ENCODE results near the gene STC2.

STC2 gene

GRCh38 chr5:173311818-173312585 is 16.2 kb downstream of the STC2 start:
- DNase-seq: no peak

GRCh38 chr5:173310861-173311785 is 17.1 kb downstream of the STC2 start:
- DNase-seq: no peak

GRCh38 chr5:173310218-173310769 is 17.9 kb downstream of the STC2 start:
- no peak for DNase-seq

DNA sequence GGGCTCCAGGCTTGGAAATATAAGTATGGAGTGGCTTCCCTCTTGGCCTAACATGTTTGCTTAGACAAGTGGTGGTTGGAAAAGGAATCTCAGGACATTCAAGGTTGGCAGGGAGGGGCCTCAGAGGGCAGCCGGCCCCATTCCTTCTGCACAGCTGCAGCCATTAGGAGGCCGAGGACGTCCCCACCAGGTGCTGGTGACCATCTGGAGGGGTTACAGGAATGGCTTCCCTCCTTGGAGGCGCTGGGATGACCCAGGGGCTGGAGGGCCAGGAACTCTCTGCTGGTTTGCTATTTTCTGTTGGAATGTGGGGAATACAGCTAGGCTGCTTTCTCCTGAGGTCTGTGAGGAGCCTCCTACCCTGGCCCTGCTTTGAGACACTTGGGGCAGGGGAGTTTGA is 18.5 kb downstream of the STC2 start:
- no peak for DNase-seq

DNA sequence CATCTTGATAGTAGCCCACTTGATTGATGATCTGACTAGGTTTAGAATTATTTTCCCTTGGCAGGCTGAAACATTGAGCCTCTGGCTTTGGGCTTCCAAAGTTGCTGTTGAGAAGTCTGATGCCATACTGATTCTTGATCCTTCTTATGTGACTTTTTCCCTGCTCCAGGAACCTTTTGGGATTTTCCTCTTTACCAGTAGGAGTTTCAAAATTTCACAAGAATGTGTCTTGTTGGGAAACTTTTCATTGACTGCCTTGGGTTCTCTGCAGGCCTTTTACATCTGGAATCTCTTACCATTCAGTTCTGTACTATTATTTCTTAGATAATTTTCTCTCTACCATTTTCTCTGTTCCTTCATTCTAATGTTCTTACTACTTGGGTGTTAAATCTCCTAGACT is 20.0 kb downstream of the STC2 start:
- DNase-seq: no peak

DNA sequence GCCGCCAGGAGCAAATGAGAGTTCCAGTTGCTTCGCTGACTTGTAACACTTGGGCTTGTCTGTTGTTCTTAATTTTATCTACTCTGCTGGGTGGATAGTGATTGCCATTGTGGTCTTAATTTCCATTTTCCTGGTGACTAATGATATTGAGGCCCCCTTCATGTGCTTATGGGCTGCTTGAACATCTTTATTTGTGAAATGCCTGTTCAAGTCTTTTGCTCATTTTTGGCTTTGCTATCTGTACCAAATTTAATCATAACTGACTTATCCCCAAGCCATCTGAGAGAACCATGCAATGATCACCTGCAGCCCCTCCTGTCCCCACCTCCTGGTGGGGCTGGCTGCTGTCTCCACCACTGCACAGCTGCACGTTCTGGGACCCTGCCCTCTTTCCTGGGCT is 20.5 kb downstream of the STC2 start:
- DNase-seq: no peak

GRCh38 chr5:173306695-173307094 is 21.5 kb downstream of the STC2 start:
- DNase-seq: no peak

DNA sequence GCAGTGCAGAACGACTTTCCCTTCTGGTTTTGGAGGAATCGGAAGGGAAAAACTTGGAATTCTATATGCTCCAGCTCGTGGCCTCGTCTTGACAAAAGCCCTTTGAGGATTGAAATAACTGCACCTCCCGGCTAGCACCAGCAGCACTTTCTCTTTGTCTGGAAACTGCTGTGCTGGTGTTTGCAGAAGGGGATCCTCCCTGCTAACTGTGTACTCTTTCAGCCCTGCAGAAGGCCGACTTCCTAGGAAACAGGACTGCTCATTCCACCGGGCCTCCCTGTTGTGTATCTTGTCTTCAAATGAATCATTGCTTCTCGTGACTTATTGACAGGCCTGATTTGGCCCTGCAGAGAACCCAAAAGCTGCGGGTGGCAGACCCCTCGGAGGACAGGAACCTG is 23.6 kb downstream of the STC2 start:
- DNase-seq: no peak

DNA sequence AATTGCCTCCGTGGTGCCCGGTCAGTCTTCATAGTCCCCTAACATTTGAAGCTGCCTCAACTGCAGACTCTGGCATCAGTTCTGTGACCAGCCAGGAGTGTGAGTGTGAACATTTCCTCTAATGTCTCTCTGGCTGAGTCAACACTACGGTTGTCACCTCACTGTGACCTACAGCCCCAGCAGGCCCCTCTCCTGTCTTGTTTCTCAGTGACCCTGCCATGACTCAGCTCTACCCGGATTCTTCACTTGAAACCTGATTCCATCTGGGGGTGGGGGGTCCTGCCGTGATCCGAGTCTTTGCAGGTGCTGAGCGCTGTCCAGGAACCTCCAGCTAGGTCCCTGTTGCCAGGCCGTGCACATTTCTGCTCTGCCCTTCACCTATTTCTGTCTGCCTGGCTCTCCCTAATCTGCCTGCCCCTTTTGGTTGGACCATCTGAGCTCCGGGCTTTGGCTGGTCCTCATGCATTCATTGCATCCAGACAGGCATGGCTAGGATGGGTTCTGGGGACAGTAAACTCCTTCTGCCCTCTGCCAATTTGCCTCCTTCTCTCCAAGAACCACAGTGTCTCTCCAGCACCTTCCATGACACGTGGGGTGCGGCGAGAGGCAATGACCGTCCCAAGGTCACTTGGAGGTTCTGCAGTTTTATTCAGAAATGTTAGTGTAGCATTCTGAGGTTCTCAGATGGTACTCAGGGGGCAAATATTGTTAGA is 24.2 kb downstream of the STC2 start:
- DNase-seq: no peak

- no peak for DNase-seq
Observed at GRCh38 chr5:173302546-173303155, 25.6 kb downstream of the STC2 start.

- no peak for DNase-seq
Observed at GRCh38 chr5:173301695-173302545, 26.3 kb downstream of the STC2 start.

GRCh38 chr5:173300389-173301047 is 27.7 kb downstream of the STC2 start:
- no peak for DNase-seq

- DNase-seq: no peak
Observed at GRCh38 chr5:173299820-173300219, 28.4 kb downstream of the STC2 start.

DNA sequence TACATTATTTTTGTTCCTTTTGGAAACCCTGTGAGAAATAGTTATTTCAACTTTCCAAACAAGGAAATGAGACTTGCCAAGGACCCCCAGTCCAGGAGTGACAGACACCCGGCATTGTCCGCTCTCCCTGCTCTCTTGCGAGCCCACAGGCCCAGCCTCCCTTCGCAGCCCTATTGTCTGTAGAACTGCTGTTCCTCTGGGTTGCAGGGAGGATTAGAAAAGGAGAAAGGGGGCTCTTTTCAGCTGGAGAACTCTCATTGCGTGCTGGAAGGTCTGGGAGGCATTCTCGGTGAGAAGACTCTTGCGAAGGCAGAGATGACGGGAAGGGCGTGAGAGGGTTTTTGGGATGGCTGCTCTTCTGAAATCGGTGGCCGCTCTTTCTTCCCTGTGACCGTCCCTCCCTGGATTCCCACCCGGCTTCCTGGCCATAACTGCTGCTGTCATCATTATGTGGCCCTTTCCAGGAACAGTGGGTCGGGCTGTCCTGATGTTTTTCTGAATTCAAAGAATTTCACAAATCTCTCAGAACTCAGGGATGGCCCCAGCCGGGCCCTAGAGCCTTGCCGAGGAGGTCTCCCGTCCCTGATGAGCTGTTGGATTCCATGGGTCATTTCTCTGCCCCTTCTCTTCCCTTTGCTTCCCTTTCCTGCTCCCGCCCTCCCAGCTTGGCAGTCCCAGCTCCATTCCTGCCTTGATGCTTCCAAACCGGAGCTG is 29.8 kb downstream of the STC2 start:
- no peak for DNase-seq

GRCh38 chr5:173297813-173298212 is 30.4 kb downstream of the STC2 start:
- no peak for DNase-seq

GRCh38 chr5:173296737-173297676 is 31.2 kb downstream of the STC2 start:
- no peak for DNase-seq

GRCh38 chr5:173295796-173296195 is 32.4 kb downstream of the STC2 start:
- no peak for DNase-seq

- no peak for DNase-seq
Observed at GRCh38 chr5:173294673-173295320, 33.4 kb downstream of the STC2 start.
